H1 (cell line): ENCODE data around the gene CDC5L. TPM values are rescaled to one million over a fixed set of nuclear protein-coding genes. Genes with fewer than 3 reads are reported as not detected.

Source experiments
- CTCF ChIA-PET: fragments of 300-600 bp; sonication (Branson Sonifier 250); formaldehyde crosslinking; loops from one replicate; lab custom pipeline; 2021; ENCODE audit not compliant: partially characterized antibody; lab: Charles Lee
- POLR2A ChIA-PET: fragments of 300-600 bp; sonication (Branson Sonifier 250); formaldehyde crosslinking; loops from one replicate; lab custom pipeline; 2021; ENCODE audit warnings: inconsistent platforms; ENCODE audit not compliant: partially characterized antibody; lab: Charles Lee
- DNase-seq, 2 experiments: peaks; one replicate each; pipeline versions ENCODE4 v3.0.0 to v3.0.0-alpha.2; 2010 to 2022; ENCODE audit warnings: low spot score in 2 of 2, low read depth in 1 of 2, mixed read lengths in 1 of 2
- FAIRE-seq: peaks from 2 replicates; lab custom pipeline; 2011; peaks lifted over from hg19 to GRCh38; lab: Jason Lieb, UNC
- H2AFZ ChIP-seq: 2 replicates; pipeline ENCODE4 v1.8.1; 2012; ENCODE audit warnings: low read length, inconsistent platforms
- H2AK5ac ChIP-seq: 2 replicates; pipeline ENCODE4 v1.6.1; 2013; ENCODE audit warnings: low read depth, low read length
- H2BK120ac ChIP-seq: replicated peaks from 2 replicates; pipeline ENCODE3; 2013; ENCODE audit warnings: low read depth, low read length, inconsistent platforms
- H2BK12ac ChIP-seq: 2 replicates; pipeline ENCODE4 v1.6.1; 2013; ENCODE audit warnings: low read depth, low read length
- H2BK15ac ChIP-seq: 2 replicates; pipeline ENCODE4 v1.6.1; 2013; ENCODE audit warnings: low read length
- H2BK20ac ChIP-seq: 2 replicates; pipeline ENCODE4 v1.6.1; 2013; ENCODE audit warnings: low read length
- H2BK5ac ChIP-seq: 2 replicates; pipeline ENCODE4 v1.6.1; 2013; ENCODE audit warnings: low read depth, low read length
- H3K14ac ChIP-seq: 2 replicates; pipeline ENCODE4 v1.6.1; 2013; ENCODE audit warnings: inconsistent platforms; ENCODE audit not compliant: insufficient read length
- H3K18ac ChIP-seq: 2 replicates; pipeline ENCODE4 v1.6.1; 2013; ENCODE audit warnings: low read length; ENCODE audit errors: extremely low read depth
- H3K23ac ChIP-seq: 2 replicates; pipeline ENCODE4 v1.6.1; 2013; ENCODE audit warnings: inconsistent platforms; ENCODE audit not compliant: insufficient read length
- H3K23me2 ChIP-seq: 2 replicates; pipeline ENCODE4 v1.6.1; 2013; ENCODE audit warnings: low read depth, low read length
- H3K27ac ChIP-seq: 2 replicates; pipeline ENCODE4 v1.6.1; 2011; ENCODE audit warnings: low read depth, low read length, inconsistent platforms
- H3K27me3 ChIP-seq, 4 experiments: replicated peaks in 1 of 4; 1 replicate in 1 of 4; 2 replicates in 3 of 4; pipeline versions ENCODE4 v1.6.1 to v1.8.1; 2011 to 2013; ENCODE audit warnings: low read length in 3 of 4, mild to moderate bottlenecking in 3 of 4, inconsistent platforms in 2 of 4, mixed read lengths in 2 of 4, moderate library complexity in 1 of 4; ENCODE audit not compliant: control insufficient read depth in 3 of 4, insufficient read depth in 3 of 4; ENCODE audit errors: extremely low read depth in 1 of 4
- H3K36me3 ChIP-seq, 4 experiments: 2 replicates each; pipeline versions ENCODE4 v1.6.1 to v1.8.1; 2011 to 2013; ENCODE audit warnings: mild to moderate bottlenecking in 4 of 4, low read length in 3 of 4, moderate library complexity in 2 of 4, control low read depth in 1 of 4, inconsistent platforms in 1 of 4; ENCODE audit not compliant: insufficient read depth in 4 of 4, control insufficient read depth in 2 of 4
- H3K4ac ChIP-seq: replicated peaks from 2 replicates; pipeline ENCODE3; 2013; ENCODE audit warnings: low read length, low read depth, mixed read lengths, inconsistent platforms; ENCODE audit not compliant: insufficient read length
- H3K4me1 ChIP-seq, 4 experiments: replicated peaks in 1 of 4; 1 replicate in 1 of 4; 2 replicates in 3 of 4; pipeline versions ENCODE4 v1.6.1 to v1.8.1; 2011 to 2013; ENCODE audit warnings: low read length in 3 of 4, inconsistent platforms in 2 of 4, mixed read lengths in 1 of 4; ENCODE audit not compliant: insufficient read depth in 4 of 4, control insufficient read depth in 3 of 4
- H3K4me2 ChIP-seq, 2 experiments: 2 replicates each; pipeline versions ENCODE4 v1.6.1 to v1.8.1; 2011 to 2013; ENCODE audit warnings: low read depth in 2 of 2, low read length in 2 of 2, control low read depth in 1 of 2, inconsistent platforms in 1 of 2, mild to moderate bottlenecking in 1 of 2; ENCODE audit not compliant: insufficient read depth in 1 of 2
- H3K4me3 ChIP-seq, 4 experiments: fragments of 200-600, 300-600 bp in 1 of 4; sonication (generic), shearing (Covaris generic), sonication (Bioruptor Twin) in 1 of 4; 2 replicates each; pipeline versions ENCODE4 v1.5.1 to v1.8.1; 2011 to 2016; ENCODE audit warnings: low read length in 4 of 4, low read depth in 3 of 4, control low read depth in 2 of 4, inconsistent platforms in 2 of 4, mild to moderate bottlenecking in 2 of 4, mixed read lengths in 1 of 4, moderate library complexity in 1 of 4; ENCODE audit not compliant: insufficient read depth in 2 of 4; ENCODE audit errors: extremely low read depth in 1 of 4
- H3K56ac ChIP-seq: replicated peaks from 2 replicates; pipeline ENCODE3; 2013; ENCODE audit warnings: low read depth, mild to moderate bottlenecking, mixed read lengths, low read length, inconsistent platforms; ENCODE audit not compliant: insufficient read length
- H3K79me1 ChIP-seq: 2 replicates; pipeline ENCODE4 v1.6.1; 2013; ENCODE audit warnings: low read depth, low read length, control low read depth
- H3K79me2 ChIP-seq, 2 experiments: 2 replicates each; pipeline versions ENCODE4 v1.6.1 to v1.8.1; 2012 to 2013; ENCODE audit warnings: low read length in 2 of 2, mild to moderate bottlenecking in 2 of 2, inconsistent platforms in 1 of 2; ENCODE audit not compliant: insufficient read depth in 2 of 2, control insufficient read depth in 1 of 2
- H3K9ac ChIP-seq, 4 experiments: replicated peaks in 1 of 4; 1 replicate in 1 of 4; 2 replicates in 3 of 4; pipeline versions ENCODE4 v1.6.1 to v1.8.1; 2011 to 2013; ENCODE audit warnings: low read depth in 3 of 4, low read length in 3 of 4, control low read depth in 2 of 4, mild to moderate bottlenecking in 2 of 4, moderate library complexity in 2 of 4, inconsistent platforms in 1 of 4; ENCODE audit errors: extremely low read depth in 1 of 4
- H3K9me3 ChIP-seq, 2 experiments: 2 replicates each; pipeline versions ENCODE4 v1.6.1 to v1.8.1; 2012 to 2013; ENCODE audit warnings: mild to moderate bottlenecking in 2 of 2, moderate library complexity in 2 of 2, control low read depth in 1 of 2, inconsistent platforms in 1 of 2, low read depth in 1 of 2, low read length in 1 of 2, mixed read lengths in 1 of 2; ENCODE audit not compliant: insufficient read depth in 2 of 2
- H4K20me1 ChIP-seq, 2 experiments: replicated peaks in 1 of 2; 2 replicates each; pipeline versions ENCODE3 to v1.8.1; 2011 to 2013; ENCODE audit warnings: inconsistent platforms in 2 of 2, low read length in 2 of 2, mild to moderate bottlenecking in 1 of 2; ENCODE audit not compliant: insufficient read depth in 2 of 2, control insufficient read depth in 1 of 2
- H4K5ac ChIP-seq: 2 replicates; pipeline ENCODE4 v1.6.1; 2013; ENCODE audit warnings: low read length, low read depth, mixed read lengths, inconsistent platforms; ENCODE audit not compliant: insufficient read length
- H4K8ac ChIP-seq: 2 replicates; pipeline ENCODE4 v1.8.0; 2013; ENCODE audit warnings: mild to moderate bottlenecking, moderate library complexity, low read length, inconsistent platforms; ENCODE audit not compliant: insufficient read depth; ENCODE audit errors: extremely low read depth
- H4K91ac ChIP-seq: replicated peaks from 2 replicates; pipeline ENCODE3; 2013; ENCODE audit warnings: low read length, mixed read lengths, inconsistent platforms; ENCODE audit not compliant: insufficient read length
- EGR1 ChIP-seq: IDR thresholded peaks from 2 replicates; pipeline ENCODE4 v1.6.1; 2011; ENCODE audit warnings: low read depth, low read length, borderline replicate concordance
- EZH2 ChIP-seq: fragments of 200-600 bp; sonication (generic); IDR thresholded peaks from 2 replicates; pipeline ENCODE4 v1.7.1; 2012; ENCODE audit warnings: low read depth, mild to moderate bottlenecking, moderate library complexity, low read length, inconsistent platforms; ENCODE audit not compliant: severe bottlenecking
- GABPA ChIP-seq: IDR thresholded peaks from 2 replicates; pipeline ENCODE4 v1.6.1; 2011; ENCODE audit warnings: mild to moderate bottlenecking, low read length, moderate library complexity, borderline replicate concordance; ENCODE audit not compliant: insufficient read depth
- JUND ChIP-seq: IDR thresholded peaks from 2 replicates; pipeline ENCODE4 v1.6.1; 2011; ENCODE audit warnings: mild to moderate bottlenecking, improper control_type of control experiment, low read length
- KDM5A ChIP-seq: fragments of 200-600 bp; IDR thresholded peaks from 2 replicates; pipeline ENCODE4 v1.7.1; 2012; ENCODE audit warnings: mild to moderate bottlenecking, low read length, inconsistent platforms, mixed read lengths
- MAFK ChIP-seq: IDR thresholded peaks from 2 replicates; pipeline ENCODE4 v1.6.1; 2012; ENCODE audit warnings: low read depth, mild to moderate bottlenecking, improper control_type of control experiment, low read length
- TCF12 ChIP-seq: IDR thresholded peaks from 2 replicates; pipeline ENCODE4 v1.6.1; 2011; ENCODE audit warnings: low read depth, mild to moderate bottlenecking, low read length
- ZNF274 ChIP-seq: IDR thresholded peaks from 2 replicates; pipeline ENCODE4 v1.7.0; 2012; ENCODE audit warnings: low read length, borderline replicate concordance; ENCODE audit errors: extremely low read depth
- WGBS, 2 experiments: shearing (Covaris generic) in 1 of 2; methylation state at CpG; one replicate each; pipeline versions ENCODE4 v1.1.6 to v1.1.7; 2013 to 2015; ENCODE audit warnings: low lambda C conversion rate in 2 of 2, mixed read lengths in 2 of 2, inconsistent platforms in 1 of 2, low coverage in 1 of 2, missing lambda C conversion rate in 1 of 2; ENCODE audit not compliant: insufficient replicate concordance in 2 of 2, insufficient coverage in 1 of 2, insufficient read length in 1 of 2; ENCODE audit errors: extremely low coverage in 1 of 2, missing lambda C conversion rate in 1 of 2; 5-methylcytosine and 5-hydroxymethylcytosine counted together
- polyA plus RNA-seq, 7 experiments: library from polyadenylated mRNA; depleted of rRNA in 3 of 7; stranded (reverse) in 5 of 7; unstranded in 2 of 7; fragments of >200 nt in 5 of 7; fragments of 200-250 nt in 2 of 7; gene quantifications; 1 replicate in 5 of 7; 2 replicates in 1 of 7; 4 replicates in 1 of 7; pipeline versions ENCODE4 v1.2.1 to v1.2.3, GENCODE V29; 2011 to 2013; ENCODE audit warnings: missing spikeins in 2 of 7, mixed read lengths in 2 of 7
- total RNA-seq: library from RNA; stranded (reverse); fragmentation: NEBNext Ultra II Directional; extraction: Animal tissue kit (Norgen Biotek cat#: 25700); gene quantifications from 2 replicates; pipeline ENCODE4 v1.2.1, GENCODE V29; 2021
- TF ChIP-seq, protein P1 (sequence below): IDR thresholded peaks from 2 replicates; pipeline ENCODE4 v1.6.1; 2012; ENCODE audit warnings: low read length, inconsistent platforms
- TF ChIP-seq, protein P2 (sequence below): IDR thresholded peaks from 2 replicates; pipeline ENCODE4 v1.6.1; 2012; ENCODE audit warnings: inconsistent platforms

The CDC5L gene
- total and polyA plus RNA-seq, 2 of the 8 experiments (the other 6 are each of a cell fraction or from before 2014, with no cell fraction given) = 8.4 to 32.8 TPM

DNA sequence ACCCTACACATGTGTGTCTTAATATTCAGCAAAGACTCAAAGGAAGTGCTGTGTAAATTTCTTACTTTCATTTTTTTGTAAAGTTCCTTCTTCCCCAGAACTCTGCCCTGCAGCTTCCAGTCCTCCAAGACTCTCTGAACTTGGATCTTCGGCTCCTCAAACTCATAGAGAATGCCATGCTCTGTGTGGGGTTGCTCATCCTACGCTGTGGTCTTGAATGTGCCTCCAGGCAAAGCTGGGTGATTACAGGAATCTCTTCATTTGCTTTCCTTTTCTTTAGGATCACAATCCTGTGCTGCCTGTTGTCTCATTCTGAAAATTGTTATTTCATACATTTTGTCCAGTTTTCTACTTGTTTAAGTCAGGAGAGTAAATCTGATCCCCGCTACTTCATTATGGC is 14.5 kb upstream of the CDC5L start:
- POLR2A ChIA-PET = no interaction called here
- no peaks in the 10 kb centered on the region for H3K79me2 ChIP-seq
- no peak for DNase-seq
- H3K14ac ChIP-seq = no peak overlapping the region
- no peaks in the 10 kb centered on the region for H3K4me1 ChIP-seq
- no peak overlapping the region for H4K91ac ChIP-seq
- H4K5ac ChIP-seq = no peak overlapping the region
- no peak overlapping the region for H2BK5ac ChIP-seq
- H3K79me1 ChIP-seq = no peaks in the 10 kb centered on the region
- no peak overlapping the region for H3K4ac ChIP-seq
- FAIRE-seq = no peak
- H2AK5ac ChIP-seq = no peak overlapping the region
- TF ChIP-seq EGR1 = no peak
- TF ChIP-seq EZH2 = no peak
- TF ChIP-seq KDM5A = no peak
- no peak for TF ChIP-seq MAFK
- no peak for TF ChIP-seq JUND
- no peak for TF ChIP-seq GABPA
- TF ChIP-seq ZNF274 = no peak
- TF ChIP-seq, protein P1, sequence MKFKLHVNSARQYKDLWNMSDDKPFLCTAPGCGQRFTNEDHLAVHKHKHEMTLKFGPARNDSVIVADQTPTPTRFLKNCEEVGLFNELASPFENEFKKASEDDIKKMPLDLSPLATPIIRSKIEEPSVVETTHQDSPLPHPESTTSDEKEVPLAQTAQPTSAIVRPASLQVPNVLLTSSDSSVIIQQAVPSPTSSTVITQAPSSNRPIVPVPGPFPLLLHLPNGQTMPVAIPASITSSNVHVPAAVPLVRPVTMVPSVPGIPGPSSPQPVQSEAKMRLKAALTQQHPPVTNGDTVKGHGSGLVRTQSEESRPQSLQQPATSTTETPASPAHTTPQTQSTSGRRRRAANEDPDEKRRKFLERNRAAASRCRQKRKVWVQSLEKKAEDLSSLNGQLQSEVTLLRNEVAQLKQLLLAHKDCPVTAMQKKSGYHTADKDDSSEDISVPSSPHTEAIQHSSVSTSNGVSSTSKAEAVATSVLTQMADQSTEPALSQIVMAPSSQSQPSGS = no peak
- TF ChIP-seq, protein P2, sequence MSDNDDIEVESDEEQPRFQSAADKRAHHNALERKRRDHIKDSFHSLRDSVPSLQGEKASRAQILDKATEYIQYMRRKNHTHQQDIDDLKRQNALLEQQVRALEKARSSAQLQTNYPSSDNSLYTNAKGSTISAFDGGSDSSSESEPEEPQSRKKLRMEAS = no peak
- no peak for TF ChIP-seq TCF12
- H3K27ac ChIP-seq = no peak overlapping the region
- CTCF ChIA-PET = no interaction called here
- H3K56ac ChIP-seq = no peak overlapping the region
- no peak overlapping the region for H2BK12ac ChIP-seq
- H2BK15ac ChIP-seq = no peak overlapping the region
- H3K18ac ChIP-seq = no peak overlapping the region
- no peaks in the 10 kb centered on the region for H3K23me2 ChIP-seq
- no peaks in the 10 kb centered on the region for H3K27me3 ChIP-seq
- H3K23ac ChIP-seq = no peak overlapping the region
- H2BK20ac ChIP-seq = no peak overlapping the region
- no peaks in the 10 kb centered on the region for H3K9me3 ChIP-seq
- no peak overlapping the region for H3K4me2 ChIP-seq
- no peak overlapping the region for H4K8ac ChIP-seq
- 90% methylated on average over 3 of the region's 3 CpGs; no CpG with 5 or more reads in 1 of the 2 experiments for WGBS, 2 experiments
- no peaks in the 10 kb centered on the region for H3K36me3 ChIP-seq
- no peak overlapping the region for H3K9ac ChIP-seq
- H2BK120ac ChIP-seq = no peak overlapping the region
- no peak overlapping the region for H3K4me3 ChIP-seq
- H4K20me1 ChIP-seq = no peaks in the 10 kb centered on the region
- peak overlapping the region; percentile 57; the same call in 1 of the 2 replicates for H2AFZ ChIP-seq
